K562 (cell line): ENCODE data around the gene MALSU1. TPM values are rescaled to one million over a fixed set of nuclear protein-coding genes. Genes with fewer than 3 reads are reported as not detected.

Source experiments
- ARNT ChIP-seq, 2 experiments: fragments of 450-650 bp; IDR thresholded peaks; 2 replicates each; pipeline ENCODE4 v1.6.1; 2016; ENCODE audit warnings: mild to moderate bottlenecking in 1 of 2
- CHCHD3 ChIP-seq: fragments of 250-450 bp; sonication (Bioruptor Pico); IDR thresholded peaks from 2 replicates; pipeline ENCODE4 v2.1.2; 2022; ENCODE audit warnings: mild to moderate bottlenecking
- COPS2 ChIP-seq: fragments of 450-650 bp; conservative IDR thresholded peaks from 2 replicates; pipeline ENCODE4 v1.6.1; 2016; ENCODE audit warnings: mild to moderate bottlenecking, moderate library complexity
- CREBBP ChIP-seq: IDR thresholded peaks from one replicate; pipeline ENCODE4 v1.6.1; 2012; ENCODE audit warnings: low read depth, mild to moderate bottlenecking, control low read depth, inconsistent platforms, low read length
- FOXA3 ChIP-seq, 2 experiments: fragments of 450-650 bp in 1 of 2; sonication (generic) in 1 of 2; formaldehyde crosslinking; IDR thresholded peaks in 1 of 2; conservative IDR thresholded peaks in 1 of 2; 2 replicates each; pipeline versions ENCODE4 v1.4.0 to v1.8.0; 2020 to 2022; ENCODE audit warnings: mild to moderate bottlenecking in 2 of 2, missing genetic modification reagents in 1 of 2
- HDAC6 ChIP-seq: IDR thresholded peaks from 2 replicates; pipeline ENCODE4 v1.6.1; 2012; ENCODE audit warnings: low read depth, mild to moderate bottlenecking, control low read depth, inconsistent platforms, low read length, moderate library complexity
- HMGXB4 ChIP-seq: sonication (generic); formaldehyde crosslinking; IDR thresholded peaks from 2 replicates; pipeline ENCODE4 v1.8.1; 2023; ENCODE audit warnings: mild to moderate bottlenecking, missing genetic modification reagents
- IRF9 ChIP-seq: fragments of 450-650 bp; IDR thresholded peaks from 2 replicates; pipeline ENCODE4 v1.6.1; 2016; ENCODE audit warnings: missing biosample characterization, missing genetic modification characterization
- NCOR1 ChIP-seq: fragments of 450-650 bp; IDR thresholded peaks from 2 replicates; pipeline ENCODE4 v1.6.1; 2016; ENCODE audit warnings: mild to moderate bottlenecking, moderate library complexity
- ZBTB34 ChIP-seq: fragments of 250-450 bp; sonication (Bioruptor Pico); IDR thresholded peaks from 2 replicates; pipeline ENCODE4 v1.8.0; 2021; ENCODE audit warnings: mild to moderate bottlenecking, moderate library complexity
- ZKSCAN3 ChIP-seq: fragments of 250-450 bp; sonication (Bioruptor Pico); IDR thresholded peaks from 2 replicates; pipeline ENCODE4 v1.4.0; 2020
- ZNF165 ChIP-seq: fragments of 250-450 bp; sonication (Bioruptor Pico); IDR thresholded peaks from 2 replicates; pipeline ENCODE4 v1.4.0; 2020; ENCODE audit warnings: borderline replicate concordance
- ZNF407 ChIP-seq: fragments of 450-650 bp; IDR thresholded peaks from 2 replicates; pipeline ENCODE4 v1.6.1; 2016; ENCODE audit warnings: low read depth
- ZNF696 ChIP-seq: fragments of 250-450 bp; sonication (Bioruptor Pico); conservative IDR thresholded peaks from 2 replicates; pipeline ENCODE4 v1.4.0; 2020; ENCODE audit warnings: mild to moderate bottlenecking, moderate library complexity
- ZNF764 ChIP-seq: fragments of 250-450 bp; sonication (Bioruptor Pico); IDR thresholded peaks from 2 replicates; pipeline ENCODE4 v1.4.0; 2020; ENCODE audit warnings: low read depth, mild to moderate bottlenecking, moderate library complexity
- polyA plus RNA-seq, 8 experiments: library from polyadenylated mRNA; depleted of rRNA in 4 of 8; stranded (reverse) in 5 of 8; unstranded in 3 of 8; fragments of >200 nt; fragmentation: Nextera tagmentation in 2 of 8; fragmentation: Illumina TruSeq in 1 of 8; extraction: Ambion mirVana in 2 of 8; extraction: Trizol in 1 of 8; gene quantifications; 2 replicates each; pipeline versions ENCODE4 v1.2.1 to v1.2.3, GENCODE V29; 2011 to 2014; ENCODE audit warnings: inconsistent platforms in 1 of 8, missing spikeins in 1 of 8
- total RNA-seq, 7 experiments: library from RNA; depleted of rRNA in 6 of 7; stranded (reverse); fragments of >200 nt in 6 of 7; fragmentation: Illumina TruSeq in 2 of 7; extraction: Trizol in 2 of 7; gene quantifications; 2 replicates each; pipeline versions ENCODE4 v1.2.1 to v1.2.3, GENCODE V29; 2011 to 2021; ENCODE audit warnings: low replicate concordance in 1 of 7

MALSU1 gene
- total and polyA plus RNA-seq, 9 of the 15 experiments (the other 6 are each of a cell fraction or from before 2014, with no cell fraction given): 12.3 to 308 (median 81.2) TPM

- TF ChIP-seq ZNF696: no peak
- no peak for TF ChIP-seq FOXA3 (CRISPR knock-in tag; conservative IDR thresholded peaks at IDR 0.05 in 1 of 2, IDR thresholded peaks at IDR 0.05 in 1 of 2)
- no peak for TF ChIP-seq COPS2
- TF ChIP-seq ZNF407: no peak
- no peak for TF ChIP-seq ZNF764
- no peak for TF ChIP-seq ZKSCAN3 (CRISPR knock-in tag)
- TF ChIP-seq IRF9: 0 out of 2 replicates have a peak, but pooled peaks have one; percentile 23
- TF ChIP-seq CREBBP: no peak
- no peak for TF ChIP-seq ZNF165 (CRISPR knock-in tag)
- TF ChIP-seq NCOR1: no peak
- no peak for TF ChIP-seq HDAC6
- TF ChIP-seq ZBTB34 (CRISPR knock-in tag): no peak
- peak; percentile 89 for TF ChIP-seq HMGXB4
- TF ChIP-seq ARNT (IDR thresholded peaks at IDR 0.05): peak; percentile 56 to 79; a peak in 2 of 4 replicates
- TF ChIP-seq CHCHD3: no peak
Observed at GRCh38 chr7:23298885-23299769, at the start of gene MALSU1 (continued).
